HepG2 (cell line): ENCODE results near the gene CLNS1A. TPM values are rescaled to one million over a fixed set of nuclear protein-coding genes. Genes with fewer than 3 reads are reported as not detected.

Source experiments
- EZH2 ChIP-seq: conservative IDR thresholded peaks from 2 replicates; pipeline ENCODE4 v1.6.1; 2012; ENCODE audit warnings: mild to moderate bottlenecking, low read depth, low read length, moderate library complexity
- JUNB ChIP-seq: sonication (generic); formaldehyde crosslinking; IDR thresholded peaks from 2 replicates; pipeline ENCODE4 v1.8.0; 2022; ENCODE audit warnings: missing genetic modification reagents, mild to moderate bottlenecking, borderline replicate concordance
- KDM1A ChIP-seq: IDR thresholded peaks from 2 replicates; pipeline ENCODE4 v1.6.1; 2016; ENCODE audit warnings: missing compliant biosample characterization
- NFATC3 ChIP-seq: sonication (generic); formaldehyde crosslinking; IDR thresholded peaks from 2 replicates; pipeline ENCODE4 v1.5.1; 2020; ENCODE audit warnings: mild to moderate bottlenecking, missing genetic modification reagents
- PTBP1 ChIP-seq: fragments of 200-400 bp; formaldehyde crosslinking; IDR thresholded peaks from 2 replicates; pipeline ENCODE4 v1.6.1; 2018; ENCODE audit warnings: low read length, low read depth; ENCODE audit not compliant: poor library complexity, severe bottlenecking
- TSC22D2 ChIP-seq: sonication (generic); formaldehyde crosslinking; IDR thresholded peaks from 2 replicates; pipeline ENCODE4 v1.5.1; 2020; ENCODE audit warnings: missing genetic modification reagents, mild to moderate bottlenecking, borderline replicate concordance
- ZNF407 ChIP-seq: sonication (generic); formaldehyde crosslinking; IDR thresholded peaks from one replicate; pipeline ENCODE4 v1.5.1; 2020; ENCODE audit warnings: mild to moderate bottlenecking, missing genetic modification reagents; ENCODE audit errors: not compliant biosample characterization
- polyA plus RNA-seq, 8 experiments: library from polyadenylated mRNA; depleted of rRNA in 3 of 8; stranded (reverse) in 7 of 8; unstranded in 1 of 8; fragments of >200 nt; fragmentation: Illumina TruSeq in 4 of 8; extraction: Trizol in 4 of 8; gene quantifications; 2 replicates each; pipeline versions ENCODE4 v1.2.1 to v1.2.3, GENCODE V29; 2011 to 2016; ENCODE audit warnings: low read depth in 4 of 8, missing spikeins in 1 of 8, mixed read lengths in 1 of 8; ENCODE audit not compliant: insufficient read depth in 1 of 8
- total RNA-seq, 5 experiments: library from RNA; depleted of rRNA; stranded (reverse); fragments of >200 nt; fragmentation: Illumina TruSeq; extraction: Trizol; gene quantifications; 2 replicates each; pipeline ENCODE4 v1.2.3, GENCODE V29; 2016; ENCODE audit warnings: low read depth in 1 of 5

CLNS1A gene
- total and polyA plus RNA-seq, 2 of the 13 experiments (the other 11 are each of a cell fraction or from before 2014, with no cell fraction given), result 158 to 219 TPM

- TF ChIP-seq TSC22D2 (no peak), PTBP1 (no peak), JUNB (CRISPR knock-in tag) (no peak), NFATC3 (no peak), EZH2 (no peak), ZNF407 (CRISPR knock-in tag) (no peak), KDM1A (CRISPR knock-in tag) (no peak)
- TF ChIP-seq, all 625 proteins: peak for 0
Observed at GRCh38 chr11:77661670-77662069, 24.1 kb upstream of the CLNS1A start (continued).
